Glutamatergic neuron (in vitro differentiated cells): Measurements from ENCODE around the gene ENDOU. TPM values are rescaled to one million over a fixed set of nuclear protein-coding genes. Genes with fewer than 3 reads are reported as not detected.

Source experiments
- DNase-seq: peaks from one replicate; pipeline ENCODE4 v3.0.0; 2022
- H3K27ac Mint-ChIP-seq: one replicate; pipeline ENCODE4 v1.8.0; 2020; ENCODE audit warnings: mild to moderate bottlenecking, mixed read lengths, inconsistent platforms; ENCODE audit not compliant: unreplicated experiment
- H3K27me3 Mint-ChIP-seq: one replicate; pipeline ENCODE4 v1.8.0; 2020; ENCODE audit warnings: mild to moderate bottlenecking, moderate library complexity, mixed read lengths, inconsistent platforms; ENCODE audit not compliant: unreplicated experiment
- H3K36me3 Mint-ChIP-seq: one replicate; pipeline ENCODE4 v1.8.0; 2020; ENCODE audit warnings: mild to moderate bottlenecking, mixed read lengths, inconsistent platforms; ENCODE audit not compliant: unreplicated experiment
- H3K4me1 Mint-ChIP-seq: one replicate; pipeline ENCODE4 v1.8.0; 2020; ENCODE audit warnings: mild to moderate bottlenecking, low read depth, mixed read lengths, inconsistent platforms; ENCODE audit not compliant: unreplicated experiment
- H3K4me3 Mint-ChIP-seq: one replicate; pipeline ENCODE4 v1.8.0; 2020; ENCODE audit warnings: mild to moderate bottlenecking, mixed read lengths, inconsistent platforms; ENCODE audit not compliant: unreplicated experiment
- H3K9me3 Mint-ChIP-seq: one replicate; pipeline ENCODE4 v1.8.0; 2020; ENCODE audit warnings: mild to moderate bottlenecking, moderate library complexity, mixed read lengths, inconsistent platforms; ENCODE audit not compliant: unreplicated experiment
- total RNA-seq: library from RNA; stranded (reverse); fragmentation: NEBNext Ultra II Directional; extraction: Animal tissue kit (Norgen Biotek cat#: 25700); gene quantifications from one replicate; pipeline ENCODE4 v1.2.1, GENCODE V29; 2021; ENCODE audit not compliant: unreplicated experiment
- TF ChIP-seq, protein P1 (sequence below): fragments of 200-600 bp; sonication (generic); IDR thresholded peaks from one replicate; pipeline ENCODE4 v1.5.0; 2021; ENCODE audit not compliant: partially characterized antibody, unreplicated experiment

The ENDOU gene
- total RNA-seq, 1 donor from 2014 or later = not detected

DNA sequence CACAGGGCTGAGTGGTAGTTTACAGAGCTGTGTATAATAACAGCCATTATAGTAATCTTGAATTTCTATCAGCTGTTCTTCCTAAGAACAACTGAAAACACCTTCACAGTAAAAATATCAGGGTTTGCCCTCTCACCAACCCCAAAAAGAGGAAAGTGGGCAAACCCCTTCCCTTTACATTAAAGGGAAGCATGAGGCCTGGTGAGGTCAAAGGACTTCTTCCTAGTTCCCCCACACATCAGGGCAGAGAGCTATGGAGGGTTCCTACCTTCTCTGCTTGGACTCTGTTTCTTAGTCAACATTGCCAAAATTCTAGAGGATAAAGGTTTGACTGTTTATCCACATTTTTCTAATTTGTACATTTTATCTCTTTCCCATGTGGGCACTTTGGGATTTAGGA, 15.0 kb downstream of the ENDOU start:
- H3K9me3 Mint-ChIP-seq = peaks cover 4% of the 10 kb centered on the region
- no peak overlapping the region for H3K27ac Mint-ChIP-seq
- peaks cover 10% of the 10 kb centered on the region for H3K4me1 Mint-ChIP-seq
- H3K36me3 Mint-ChIP-seq = no peaks in the 10 kb centered on the region
- no peak overlapping the region for H3K4me3 Mint-ChIP-seq
- peaks cover 2% of the 10 kb centered on the region for H3K27me3 Mint-ChIP-seq
- TF ChIP-seq, protein P1, sequence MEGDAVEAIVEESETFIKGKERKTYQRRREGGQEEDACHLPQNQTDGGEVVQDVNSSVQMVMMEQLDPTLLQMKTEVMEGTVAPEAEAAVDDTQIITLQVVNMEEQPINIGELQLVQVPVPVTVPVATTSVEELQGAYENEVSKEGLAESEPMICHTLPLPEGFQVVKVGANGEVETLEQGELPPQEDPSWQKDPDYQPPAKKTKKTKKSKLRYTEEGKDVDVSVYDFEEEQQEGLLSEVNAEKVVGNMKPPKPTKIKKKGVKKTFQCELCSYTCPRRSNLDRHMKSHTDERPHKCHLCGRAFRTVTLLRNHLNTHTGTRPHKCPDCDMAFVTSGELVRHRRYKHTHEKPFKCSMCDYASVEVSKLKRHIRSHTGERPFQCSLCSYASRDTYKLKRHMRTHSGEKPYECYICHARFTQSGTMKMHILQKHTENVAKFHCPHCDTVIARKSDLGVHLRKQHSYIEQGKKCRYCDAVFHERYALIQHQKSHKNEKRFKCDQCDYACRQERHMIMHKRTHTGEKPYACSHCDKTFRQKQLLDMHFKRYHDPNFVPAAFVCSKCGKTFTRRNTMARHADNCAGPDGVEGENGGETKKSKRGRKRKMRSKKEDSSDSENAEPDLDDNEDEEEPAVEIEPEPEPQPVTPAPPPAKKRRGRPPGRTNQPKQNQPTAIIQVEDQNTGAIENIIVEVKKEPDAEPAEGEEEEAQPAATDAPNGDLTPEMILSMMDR = no peak
- no peak for DNase-seq

DNA sequence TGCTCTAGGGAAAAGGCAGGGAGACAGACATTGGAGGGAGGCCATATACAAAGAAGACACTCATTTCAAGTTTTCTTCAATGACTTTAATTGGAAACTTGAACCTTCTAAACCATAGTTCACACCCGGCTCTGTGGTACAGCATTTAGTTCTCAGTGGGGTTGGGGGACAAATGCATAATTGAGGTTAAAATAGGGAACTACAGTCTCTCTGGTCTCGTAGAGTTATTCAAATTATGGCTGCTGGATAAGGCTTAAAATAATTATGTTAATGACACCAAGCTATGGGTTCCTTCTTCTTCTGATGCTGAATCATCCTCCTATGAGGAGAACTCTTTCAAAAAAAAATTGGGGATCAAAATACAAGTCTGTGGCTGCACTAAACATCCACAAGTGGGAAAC, 15.6 kb downstream of the ENDOU start:
- DNase-seq = no peak
- no peak overlapping the region for H3K4me3 Mint-ChIP-seq
- no peak overlapping the region for H3K27ac Mint-ChIP-seq
- H3K9me3 Mint-ChIP-seq = peaks cover 6% of the 10 kb centered on the region
- TF ChIP-seq, protein P1 = no peak
- no peaks in the 10 kb centered on the region for H3K36me3 Mint-ChIP-seq
- peaks cover 4% of the 10 kb centered on the region for H3K27me3 Mint-ChIP-seq
- peaks cover 13% of the 10 kb centered on the region for H3K4me1 Mint-ChIP-seq

DNA sequence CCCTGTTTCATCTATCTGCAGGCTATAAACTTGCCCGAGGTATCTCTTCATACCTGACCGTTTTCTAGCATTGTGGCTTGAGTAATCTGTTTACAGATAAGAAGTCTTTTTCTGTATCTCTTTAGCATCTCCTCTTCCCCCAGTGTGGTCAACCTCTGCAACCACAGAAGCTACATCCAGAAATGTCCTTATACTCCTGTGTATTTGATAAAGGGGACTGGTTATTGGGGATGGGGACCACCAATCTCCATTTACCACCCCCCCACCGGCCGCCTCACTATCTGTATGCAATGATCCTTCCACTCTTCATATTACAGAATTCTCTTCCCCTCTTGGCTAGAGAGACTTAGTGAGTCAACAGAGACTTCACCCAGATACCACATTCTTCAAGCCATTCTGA, 16.1 kb downstream of the ENDOU start:
- H3K9me3 Mint-ChIP-seq = peaks cover 6% of the 10 kb centered on the region
- no peak overlapping the region for H3K27ac Mint-ChIP-seq
- H3K4me3 Mint-ChIP-seq = no peak overlapping the region
- H3K4me1 Mint-ChIP-seq = peaks cover 13% of the 10 kb centered on the region
- no peak for DNase-seq
- H3K27me3 Mint-ChIP-seq = peaks cover 4% of the 10 kb centered on the region
- TF ChIP-seq, protein P1 = no peak
- no peaks in the 10 kb centered on the region for H3K36me3 Mint-ChIP-seq

DNA sequence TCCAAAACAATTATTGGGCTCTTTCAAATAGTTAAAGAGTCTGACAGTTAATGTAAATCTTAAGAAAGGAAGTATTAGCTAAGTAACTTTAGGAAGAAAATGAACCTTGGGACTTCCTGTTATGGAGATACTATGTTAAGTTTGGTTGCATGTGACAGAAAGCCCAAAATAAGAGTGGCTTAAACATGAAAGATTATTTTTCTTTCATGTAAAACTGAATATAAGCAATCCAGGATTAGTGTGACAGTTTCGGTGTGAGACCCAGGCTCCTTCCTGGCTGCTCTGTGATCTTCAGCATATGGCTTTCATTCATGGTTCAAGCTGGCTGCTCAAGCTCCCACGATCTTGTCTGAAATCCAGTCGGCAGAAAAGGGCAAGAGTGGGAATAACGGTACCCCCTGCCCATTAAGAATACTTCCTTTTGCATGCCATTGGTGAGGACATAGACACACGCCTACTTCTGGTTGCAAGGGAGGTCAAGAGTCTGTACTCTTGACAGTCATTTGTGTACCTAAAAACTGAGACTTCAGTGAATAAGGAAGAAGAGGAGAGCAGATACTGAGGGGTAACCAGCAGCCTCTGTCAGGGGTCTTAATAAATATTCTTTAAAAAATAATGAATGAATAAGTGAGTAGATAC, 17.3 kb downstream of the ENDOU start:
- peaks cover 4% of the 10 kb centered on the region for H3K27me3 Mint-ChIP-seq
- no peak overlapping the region for H3K4me3 Mint-ChIP-seq
- H3K36me3 Mint-ChIP-seq = no peaks in the 10 kb centered on the region
- no peak overlapping the region for H3K27ac Mint-ChIP-seq
- peaks cover 6% of the 10 kb centered on the region for H3K9me3 Mint-ChIP-seq
- H3K4me1 Mint-ChIP-seq = peaks cover 17% of the 10 kb centered on the region
- no peak for DNase-seq
- TF ChIP-seq, protein P1 = no peak

DNA sequence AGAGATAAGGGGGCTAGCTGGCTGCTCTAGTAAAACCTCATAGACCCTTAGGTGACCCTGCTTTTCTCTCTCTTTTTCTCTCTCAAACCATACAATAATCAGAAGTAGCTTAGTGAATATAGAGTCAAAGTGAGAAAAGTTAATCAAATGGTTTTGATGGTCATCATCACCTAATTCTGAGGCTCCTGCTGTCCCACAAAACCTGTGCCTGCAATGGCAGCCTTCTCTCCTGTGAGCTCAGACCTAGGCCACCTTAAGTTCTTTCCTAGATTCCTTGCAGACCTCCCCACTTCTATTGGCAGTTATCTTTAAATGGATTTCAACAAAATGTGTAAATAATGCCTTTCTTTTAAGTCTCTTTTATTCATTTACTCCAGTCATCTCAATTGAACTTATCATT, 17.9 kb downstream of the ENDOU start:
- peaks cover 6% of the 10 kb centered on the region for H3K9me3 Mint-ChIP-seq
- peaks cover 4% of the 10 kb centered on the region for H3K27me3 Mint-ChIP-seq
- peaks cover 17% of the 10 kb centered on the region for H3K4me1 Mint-ChIP-seq
- no peak overlapping the region for H3K4me3 Mint-ChIP-seq
- TF ChIP-seq, protein P1 = no peak
- H3K27ac Mint-ChIP-seq = no peak overlapping the region
- H3K36me3 Mint-ChIP-seq = no peaks in the 10 kb centered on the region
- no peak for DNase-seq
